Activated CD4-positive, alpha-beta memory T cell treated with anti-CD3 and anti-CD28 coated beads for 36 hours (primary cell): Measurements from ENCODE around the gene S100A2. TPM values are rescaled to one million over a fixed set of nuclear protein-coding genes. Genes with fewer than 3 reads are reported as not detected.
A peak's percentile ranks its signal among the peaks of the same experiment; 100 is the strongest.
"Not testable (repeated sequence)": the region's sequence is repeated elsewhere in the genome, so short reads cannot be mapped to it uniquely, and the experiment has no call there.

ENCODE experiments used
- CTCF ChIA-PET: fragments of 350-600 bp; sonication (Branson Sonifier 250); formaldehyde crosslinking; loops from one replicate; lab custom pipeline; 2021; ENCODE audit warnings: antibody characterized with exemption, inconsistent platforms; lab: Charles Lee
- POLR2A ChIA-PET: fragments of 350-600 bp; sonication (Branson Sonifier 250); formaldehyde crosslinking; loops from one replicate; lab custom pipeline; 2021; ENCODE audit warnings: antibody characterized with exemption; lab: Charles Lee
- DNase-seq: peaks from one replicate; pipeline ENCODE4 v3.0.0-alpha.2; 2020
- H3K27ac Mint-ChIP-seq: one replicate; pipeline ENCODE4 v1.8.0; 2021; ENCODE audit warnings: mixed read lengths
- H3K27me3 Mint-ChIP-seq: one replicate; pipeline ENCODE4 v1.8.0; 2021; ENCODE audit warnings: mixed read lengths
- H3K36me3 Mint-ChIP-seq: one replicate; pipeline ENCODE4 v1.8.0; 2021; ENCODE audit warnings: mixed read lengths
- H3K4me1 Mint-ChIP-seq: one replicate; pipeline ENCODE4 v1.8.0; 2021; ENCODE audit warnings: low read depth, mixed read lengths
- H3K4me3 Mint-ChIP-seq: one replicate; pipeline ENCODE4 v1.8.0; 2021; ENCODE audit warnings: mild to moderate bottlenecking, mixed read lengths
- H3K9me3 Mint-ChIP-seq: one replicate; pipeline ENCODE4 v1.8.0; 2021; ENCODE audit warnings: mixed read lengths
- intact Hi-C: fragments of 100-400 bp; cut with micrococcal nuclease; formaldehyde crosslinking; loops from one replicate; pipeline ENCODE4 v1.15.1; 2023
- total RNA-seq, 2 experiments: library from RNA; stranded (reverse); gene quantifications; one replicate each; pipeline ENCODE4 v1.2.3, GENCODE V29; 2021

S100A2 gene
- total RNA-seq, 2 experiments from 2014 or later, result 3.5 to 5.3 TPM

DNA sequence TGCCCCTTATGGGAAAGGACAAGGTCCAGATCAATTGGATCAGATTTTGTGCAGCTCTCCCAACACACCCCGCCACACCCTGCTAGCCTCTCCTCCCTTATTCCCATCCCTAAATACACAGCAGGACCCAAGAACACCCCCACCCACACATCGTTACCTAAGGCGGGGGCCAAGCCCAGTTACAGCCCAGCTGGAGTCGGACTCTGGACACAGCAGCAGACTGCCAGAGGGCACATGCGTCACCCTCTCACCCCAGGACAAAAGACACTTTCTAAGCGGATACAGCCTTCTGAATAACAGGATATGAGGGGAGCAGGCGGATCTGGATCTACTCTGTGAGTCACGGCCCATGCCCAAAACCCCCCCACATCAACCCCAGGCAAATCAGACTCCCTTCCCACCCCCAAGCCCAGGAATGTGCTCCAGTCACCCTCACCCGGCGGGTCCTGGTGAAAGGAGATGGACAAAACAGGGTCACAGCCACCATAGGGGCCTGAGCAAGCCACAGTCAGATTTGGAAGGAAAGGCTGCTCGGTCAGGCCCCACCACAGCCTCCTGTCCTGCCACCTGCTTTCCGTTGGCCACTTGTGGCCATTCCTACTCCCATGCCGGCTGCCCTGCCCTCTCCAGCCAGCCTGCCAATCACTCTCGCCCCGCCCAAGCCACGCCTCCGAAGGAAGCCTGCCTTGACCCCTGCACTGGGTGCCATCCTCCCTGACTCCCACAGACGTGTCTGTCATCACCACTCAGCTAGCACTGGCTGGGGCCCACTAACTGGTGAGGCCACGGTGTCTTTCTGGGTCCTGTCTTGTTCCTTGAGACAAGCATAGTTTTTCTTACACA, 43.3 kb upstream of the S100A2 start:
- no peaks in the 10 kb centered on the region for H3K4me1 Mint-ChIP-seq
- POLR2A ChIA-PET, result no interaction called here
- H3K27me3 Mint-ChIP-seq, result no peaks in the 10 kb centered on the region
- CTCF ChIA-PET, result interaction anchor here (1.3 kb wide), 1 partner anchor 9 kb away, joined by 3 read pairs; no protein-coding TSS in a partner anchor
- H3K27ac Mint-ChIP-seq, result no peak overlapping the region
- intact Hi-C loops, result no loop called here
- H3K36me3 Mint-ChIP-seq, result no peaks in the 10 kb centered on the region
- H3K4me3 Mint-ChIP-seq, result no peak overlapping the region
- DNase-seq, result no peak
- no peaks in the 10 kb centered on the region for H3K9me3 Mint-ChIP-seq

DNA sequence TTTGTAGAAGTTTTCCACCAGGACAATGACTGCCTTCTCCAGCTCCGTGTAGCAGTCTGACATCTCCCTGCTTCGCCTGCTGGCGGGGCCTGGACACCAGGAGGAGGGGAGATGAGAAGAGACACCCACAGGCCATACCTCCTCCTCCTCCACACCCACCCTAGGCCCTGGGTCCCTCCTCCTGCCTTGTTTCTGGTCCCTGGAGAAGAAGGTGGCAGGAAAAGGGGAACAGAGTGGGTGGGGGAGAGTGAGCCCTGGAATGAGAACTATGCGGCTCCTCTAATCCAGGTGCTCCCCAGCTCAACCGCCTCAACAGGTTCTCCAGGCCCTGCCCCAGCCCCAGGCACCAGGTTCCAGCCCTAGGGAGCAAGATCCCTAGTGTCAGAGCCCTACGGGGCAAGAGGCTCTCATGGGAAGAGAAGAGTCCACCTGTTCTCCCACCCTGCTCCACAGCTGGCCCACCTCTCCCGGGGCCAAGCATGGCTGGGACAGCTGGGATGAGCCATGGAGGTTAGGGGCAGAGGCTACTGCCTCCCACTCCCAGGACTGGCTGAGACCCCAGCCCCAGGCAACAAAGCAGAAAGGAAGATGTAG, 42.5 kb upstream of the S100A2 start:
- DNase-seq, result no peak
- ChIA-PET CTCF (interaction anchor here (1.3 kb wide), 1 partner anchor 9 kb away, joined by 3 read pairs; no protein-coding TSS in a partner anchor), POLR2A (no interaction called here)
- Mint-ChIP-seq H3K9me3 (no peaks in the 10 kb centered on the region), H3K27me3 (no peaks in the 10 kb centered on the region), H3K27ac (no peak overlapping the region), H3K36me3 (no peaks in the 10 kb centered on the region), H3K4me1 (no peaks in the 10 kb centered on the region), H3K4me3 (no peak overlapping the region)
- intact Hi-C loops, result no loop called here

DNA sequence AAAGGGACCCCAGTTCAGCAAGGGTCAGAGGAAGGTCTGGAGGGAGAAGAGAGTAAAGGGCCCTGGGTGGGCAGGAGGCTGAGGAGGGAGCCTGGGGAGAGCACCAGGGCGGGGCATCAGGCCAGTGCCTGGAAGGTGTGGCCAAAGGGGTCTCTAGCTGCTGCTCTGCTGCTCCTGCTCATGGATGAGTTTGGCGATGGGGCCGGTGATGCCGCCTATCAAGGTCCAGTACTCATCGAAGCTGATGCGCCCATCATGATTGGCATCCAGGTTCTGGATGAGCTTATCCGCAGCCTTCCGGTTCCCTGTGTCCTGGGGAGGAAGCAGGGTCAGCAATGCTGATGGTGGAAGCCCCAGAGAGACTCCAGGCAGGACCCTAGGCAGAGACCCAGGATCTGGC, 41.7 kb upstream of the S100A2 start:
- intact Hi-C loops, result no loop called here
- Mint-ChIP-seq H3K4me3 (no peak overlapping the region), H3K27me3 (no peaks in the 10 kb centered on the region), H3K36me3 (no peaks in the 10 kb centered on the region), H3K4me1 (no peaks in the 10 kb centered on the region), H3K27ac (no peak overlapping the region), H3K9me3 (no peaks in the 10 kb centered on the region)
- ChIA-PET POLR2A (no interaction called here), CTCF (interaction anchor here (1.3 kb wide), 1 partner anchor 10 kb away, joined by 3 read pairs; no protein-coding TSS in a partner anchor)
- DNase-seq, result no peak

DNA sequence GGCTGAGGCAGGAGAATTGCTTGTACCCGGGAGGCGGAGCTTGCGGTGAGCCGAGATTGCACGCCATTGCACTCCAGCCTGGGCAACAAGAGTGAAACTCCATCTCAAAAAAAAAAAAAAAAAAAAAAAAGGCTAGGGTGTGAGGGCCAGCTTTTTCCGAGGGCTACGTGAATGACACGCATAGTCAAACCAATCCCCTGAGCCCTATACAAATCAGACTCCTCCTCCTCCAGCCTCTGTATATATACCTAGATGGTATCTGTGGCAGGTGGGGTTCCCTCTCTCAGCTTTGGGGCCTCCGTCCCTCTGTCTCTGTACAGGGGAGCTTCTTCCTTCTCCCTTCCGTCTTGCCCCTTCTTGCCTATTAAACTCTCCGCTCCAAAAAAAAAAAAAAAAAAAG, 40.5 kb upstream of the S100A2 start:
- no peak for DNase-seq
- intact Hi-C loops, result no loop called here
- Mint-ChIP-seq H3K27ac (no peak overlapping the region), H3K4me1 (no peaks in the 10 kb centered on the region), H3K9me3 (no peaks in the 10 kb centered on the region), H3K4me3 (no peak overlapping the region), H3K27me3 (no peaks in the 10 kb centered on the region), H3K36me3 (no peaks in the 10 kb centered on the region)
- CTCF ChIA-PET, result no interaction called here
- POLR2A ChIA-PET, result no interaction called here

DNA sequence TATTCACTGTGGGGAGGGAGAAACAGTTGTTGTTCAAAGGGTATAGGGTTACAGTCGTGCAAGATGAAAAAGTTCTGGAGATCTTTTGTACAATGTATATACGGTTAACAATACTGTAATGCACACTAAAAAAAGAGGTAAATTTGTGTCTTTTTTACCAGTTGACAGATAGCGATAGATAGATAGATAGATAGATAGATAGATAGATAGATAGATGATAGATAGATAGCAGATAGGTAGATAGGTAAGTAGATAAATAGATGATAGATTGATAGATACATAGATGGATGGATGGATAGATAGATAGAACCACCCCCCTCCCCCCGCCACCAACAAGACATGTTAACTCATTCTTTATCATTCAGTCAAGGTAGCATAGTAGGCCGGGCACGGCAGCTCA, 37.1 kb upstream of the S100A2 start:
- Mint-ChIP-seq H3K4me1 (peaks cover 9% of the 10 kb centered on the region), H3K4me3 (no peak overlapping the region), H3K27ac (no peak overlapping the region), H3K36me3 (no peaks in the 10 kb centered on the region), H3K9me3 (no peaks in the 10 kb centered on the region), H3K27me3 (no peaks in the 10 kb centered on the region)
- DNase-seq, result no peak
- CTCF ChIA-PET, result interaction anchor here (0.8 to 1.3 kb wide), 2 partner anchors 30 to 70 kb away, joined by 3 read pairs; no protein-coding TSS in a partner anchor
- intact Hi-C loops, result no loop called here
- POLR2A ChIA-PET, result no interaction called here

DNA sequence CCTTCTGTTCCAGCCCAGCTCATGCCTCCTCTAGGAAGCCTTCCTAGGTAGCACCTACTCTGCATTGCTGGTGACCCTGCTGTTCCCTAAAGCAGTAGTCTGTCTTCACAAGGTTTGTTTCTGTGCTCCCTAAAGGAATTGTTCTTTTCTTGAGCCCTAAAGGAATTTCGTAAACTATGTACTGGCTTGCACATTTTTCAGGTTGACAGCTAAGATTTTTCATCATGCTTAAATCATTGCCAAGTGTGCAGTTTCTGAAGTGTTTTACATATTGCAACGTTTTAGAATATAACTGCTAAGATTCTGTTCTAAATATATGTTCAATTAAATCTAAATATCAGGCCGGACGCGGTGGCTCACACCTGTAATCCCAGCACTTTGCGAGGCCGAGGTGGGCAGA, 34.2 kb upstream of the S100A2 start:
- POLR2A ChIA-PET, result no interaction called here
- CTCF ChIA-PET, result interaction anchor here (0.7 to 1.6 kb wide), 2 partner anchors 23 to 67 kb away, joined by 3 to 5 read pairs; no protein-coding TSS in a partner anchor
- Mint-ChIP-seq H3K4me1 (peaks cover 17% of the 10 kb centered on the region), H3K4me3 (no peak overlapping the region), H3K36me3 (no peaks in the 10 kb centered on the region), H3K27me3 (no peaks in the 10 kb centered on the region), H3K9me3 (no peaks in the 10 kb centered on the region), H3K27ac (no peak overlapping the region)
- DNase-seq, result no peak
- intact Hi-C loops, result no loop called here

DNA sequence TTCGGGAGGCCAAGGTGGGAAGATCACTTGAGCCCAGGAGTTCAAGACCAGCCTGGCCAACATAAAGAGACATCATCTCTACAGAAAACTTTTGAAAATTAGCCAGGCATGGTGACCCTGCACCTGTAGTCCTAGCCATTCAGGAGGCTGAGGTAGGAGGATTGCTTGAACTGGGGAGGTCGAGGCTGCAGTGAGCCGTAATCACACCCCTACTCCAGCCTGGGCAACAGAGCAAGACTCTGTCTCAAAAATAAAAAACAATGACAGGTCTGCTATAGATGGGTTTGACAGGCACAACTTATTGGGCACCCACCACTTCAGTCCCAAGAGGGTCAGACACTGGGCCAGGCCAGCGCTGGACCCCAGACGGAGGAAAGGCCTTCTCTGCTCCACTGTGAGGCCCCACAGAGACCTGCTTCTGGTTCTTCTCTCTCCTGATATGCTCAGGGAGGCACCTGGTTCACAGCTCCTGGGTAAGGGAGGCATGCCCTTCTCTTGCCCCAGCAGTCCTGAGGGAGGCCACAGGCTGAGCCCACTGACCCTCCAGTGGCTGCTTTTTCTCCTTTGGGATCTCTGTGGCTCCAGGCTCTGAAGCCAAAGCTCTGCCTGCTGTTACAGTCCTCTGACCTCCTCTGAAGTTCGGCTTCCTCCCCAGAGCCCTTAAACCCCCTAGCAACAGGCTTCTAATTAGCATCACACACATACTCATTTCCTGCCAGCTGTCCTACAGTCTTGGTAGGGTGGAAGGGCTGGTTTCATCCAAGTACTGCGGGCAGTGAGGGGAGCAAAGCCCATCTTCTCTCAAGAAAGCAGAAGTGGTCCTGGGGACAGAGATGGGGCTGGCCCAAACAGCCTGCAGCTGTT, 32.9 kb upstream of the S100A2 start:
- intact Hi-C loops, result no loop called here
- Mint-ChIP-seq H3K27ac (no peak overlapping the region), H3K4me3 (no peak overlapping the region), H3K36me3 (no peaks in the 10 kb centered on the region), H3K9me3 (no peaks in the 10 kb centered on the region), H3K4me1 (peaks cover 17% of the 10 kb centered on the region), H3K27me3 (no peaks in the 10 kb centered on the region)
- POLR2A ChIA-PET, result no interaction called here
- DNase-seq, result peak; percentile 26
- CTCF ChIA-PET, result interaction anchor here (0.6 to 1.7 kb wide), 3 partner anchors 66 to 397 kb away, joined by 3 to 5 read pairs (median 4); no protein-coding TSS in a partner anchor

DNA sequence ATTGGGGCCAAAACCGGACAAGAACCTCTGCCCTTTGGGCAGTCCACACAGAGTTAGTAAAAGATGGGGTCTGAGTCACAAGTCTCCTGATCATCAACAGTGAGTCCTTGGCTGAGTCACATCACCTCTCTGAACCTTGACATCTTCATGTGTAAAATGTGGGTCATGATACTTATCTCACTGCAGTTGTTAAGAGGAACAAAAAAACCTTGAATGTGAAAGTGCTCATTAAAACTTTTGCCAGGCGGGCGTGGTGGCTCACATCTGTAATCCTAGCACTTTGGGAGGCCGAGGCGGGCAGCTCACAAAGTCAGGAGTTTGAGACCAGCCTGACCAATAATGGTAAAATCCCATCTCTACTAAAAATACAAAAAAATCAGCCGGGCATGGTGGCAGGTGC, 31.6 kb upstream of the S100A2 start:
- ChIA-PET CTCF (interaction anchor here (1.2 kb wide), 1 partner anchor 87 kb away, joined by 5 read pairs; no protein-coding TSS in a partner anchor), POLR2A (no interaction called here)
- Mint-ChIP-seq H3K27me3 (no peaks in the 10 kb centered on the region), H3K9me3 (no peaks in the 10 kb centered on the region), H3K36me3 (no peaks in the 10 kb centered on the region), H3K27ac (peak overlapping the region; percentile 69), H3K4me3 (no peak overlapping the region), H3K4me1 (peaks cover 17% of the 10 kb centered on the region)
- DNase-seq, result peak; percentile 51
- intact Hi-C loops, result loop anchor here (1.0 kb wide), 1 partner anchor 25 kb away; no protein-coding TSS in a partner anchor

DNA sequence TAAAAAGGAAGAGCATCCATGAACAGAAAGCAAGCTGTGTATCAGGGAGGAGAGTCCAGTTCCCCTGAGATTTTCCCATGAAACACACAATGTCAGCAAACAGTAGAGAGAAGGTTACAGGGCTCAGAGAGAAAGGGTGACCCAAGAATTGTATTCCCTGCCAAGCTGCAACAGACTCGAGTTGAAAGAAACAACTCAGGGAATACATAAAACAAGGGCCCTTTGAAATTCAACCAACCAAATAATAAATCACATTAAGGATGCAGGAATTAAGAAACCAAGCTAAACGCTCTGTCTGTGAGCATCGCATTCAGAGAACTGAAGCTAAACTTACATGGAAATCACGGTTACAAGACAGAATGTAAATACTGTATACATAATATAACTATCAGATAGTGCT, 27.1 kb upstream of the S100A2 start:
- intact Hi-C loops, result no loop called here
- ChIA-PET CTCF (interaction anchor here (1.5 to 1.7 kb wide), 3 partner anchors 20 to 82 kb away, joined by 3 to 4 read pairs (median 4); no protein-coding TSS in a partner anchor), POLR2A (no interaction called here)
- no peaks in the 10 kb centered on the region for H3K9me3 Mint-ChIP-seq
- DNase-seq, result no peak
- peaks cover 9% of the 10 kb centered on the region for H3K4me1 Mint-ChIP-seq
- no peaks in the 10 kb centered on the region for H3K27me3 Mint-ChIP-seq
- no peak overlapping the region for H3K27ac Mint-ChIP-seq
- no peaks in the 10 kb centered on the region for H3K36me3 Mint-ChIP-seq
- no peak overlapping the region for H3K4me3 Mint-ChIP-seq

DNA sequence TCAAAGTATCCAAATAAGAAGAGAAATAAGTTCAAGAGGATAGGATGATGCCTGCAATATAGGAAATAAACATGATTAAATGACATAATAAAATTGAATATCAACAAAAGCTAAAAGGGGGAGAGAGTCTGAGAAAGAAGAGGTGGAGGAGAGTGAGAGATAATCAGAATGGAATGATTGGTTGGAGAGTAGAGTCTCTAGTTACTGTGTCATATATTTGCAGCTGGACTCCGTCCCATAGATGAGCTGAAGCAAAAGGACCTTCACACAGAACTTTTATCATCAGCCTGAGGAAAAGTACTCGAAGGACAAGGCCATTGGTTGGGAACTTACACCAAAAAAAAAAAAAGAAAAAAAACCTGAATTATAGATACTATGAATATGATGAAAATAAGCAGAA, 22.8 kb upstream of the S100A2 start:
- intact Hi-C loops, result no loop called here
- Mint-ChIP-seq H3K4me3 (no peak overlapping the region), H3K9me3 (no peaks in the 10 kb centered on the region), H3K27me3 (peaks cover 5% of the 10 kb centered on the region), H3K36me3 (no peaks in the 10 kb centered on the region), H3K27ac (no peak overlapping the region), H3K4me1 (no peaks in the 10 kb centered on the region)
- DNase-seq, result no peak
- ChIA-PET CTCF (no interaction called here), POLR2A (interaction anchor here (0.6 kb wide), 1 partner anchor 35 kb away, joined by 4 read pairs; no protein-coding TSS in a partner anchor)

DNA sequence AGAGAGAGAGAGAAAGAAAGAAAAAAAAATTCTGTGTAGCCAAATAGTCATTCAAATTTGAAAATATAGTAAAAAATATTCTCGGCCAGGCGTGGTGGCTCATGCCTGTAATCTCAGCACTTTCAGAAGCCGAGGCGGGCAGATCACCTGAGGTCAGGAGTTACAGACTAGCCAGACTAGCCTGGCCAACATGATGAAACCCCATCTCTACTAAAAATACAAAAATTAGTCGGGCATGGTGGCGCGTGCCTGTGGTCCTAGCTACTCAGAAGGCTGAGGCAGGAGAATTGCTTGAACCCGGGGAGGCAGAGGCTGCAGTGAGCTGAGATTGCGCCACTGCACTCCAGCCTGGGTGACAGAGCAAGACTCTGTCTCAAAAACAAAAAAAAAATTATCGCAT, 22.4 kb upstream of the S100A2 start:
- H3K27ac Mint-ChIP-seq, H3K4me3 Mint-ChIP-seq, H3K36me3 Mint-ChIP-seq, CTCF ChIA-PET, intact Hi-C loops, H3K4me1 Mint-ChIP-seq, H3K9me3 Mint-ChIP-seq, DNase-seq, H3K27me3 Mint-ChIP-seq, POLR2A ChIA-PET: not testable (repeated sequence)

DNA sequence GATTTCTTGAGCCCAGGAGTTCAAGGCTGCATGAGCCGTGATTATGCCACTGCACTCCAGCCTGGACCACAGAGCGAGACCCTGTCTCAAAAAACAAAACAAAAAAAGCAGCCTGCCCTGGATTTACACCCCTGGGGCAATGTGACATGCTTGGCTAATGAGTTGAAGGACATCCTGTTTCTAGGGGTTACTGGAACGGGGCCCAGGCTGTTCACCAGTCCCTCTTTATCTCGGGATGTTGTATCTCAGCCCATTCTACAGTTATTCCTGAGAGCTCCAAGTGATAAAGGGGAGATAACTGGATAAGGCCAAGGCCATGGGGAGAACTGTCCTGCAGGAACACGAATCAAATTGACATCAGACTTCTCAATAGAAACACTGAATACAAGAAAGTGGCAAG, 21.7 kb upstream of the S100A2 start:
- no peaks in the 10 kb centered on the region for H3K9me3 Mint-ChIP-seq
- no peak for DNase-seq
- POLR2A ChIA-PET, result no interaction called here
- CTCF ChIA-PET, result no interaction called here
- H3K36me3 Mint-ChIP-seq, result no peaks in the 10 kb centered on the region
- peaks cover 5% of the 10 kb centered on the region for H3K27me3 Mint-ChIP-seq
- H3K4me1 Mint-ChIP-seq, result no peaks in the 10 kb centered on the region
- no peak overlapping the region for H3K4me3 Mint-ChIP-seq
- intact Hi-C loops, result no loop called here
- no peak overlapping the region for H3K27ac Mint-ChIP-seq
